Ramos (cell line): ENCODE measurements around the gene PCGF3.
"Not testable (repeated sequence)": the region's sequence is repeated elsewhere in the genome, so short reads cannot be mapped to it uniquely, and the experiment has no call there.

Experiments used
- in situ Hi-C: fragments of 300-500 bp; cut with MboI; formaldehyde crosslinking; loops from one replicate; pipeline ENCODE4 v1.14.3; 2022; ENCODE audit warnings: low sequenced_read_pairs; ENCODE audit not compliant: unreplicated experiment

The PCGF3 gene

DNA sequence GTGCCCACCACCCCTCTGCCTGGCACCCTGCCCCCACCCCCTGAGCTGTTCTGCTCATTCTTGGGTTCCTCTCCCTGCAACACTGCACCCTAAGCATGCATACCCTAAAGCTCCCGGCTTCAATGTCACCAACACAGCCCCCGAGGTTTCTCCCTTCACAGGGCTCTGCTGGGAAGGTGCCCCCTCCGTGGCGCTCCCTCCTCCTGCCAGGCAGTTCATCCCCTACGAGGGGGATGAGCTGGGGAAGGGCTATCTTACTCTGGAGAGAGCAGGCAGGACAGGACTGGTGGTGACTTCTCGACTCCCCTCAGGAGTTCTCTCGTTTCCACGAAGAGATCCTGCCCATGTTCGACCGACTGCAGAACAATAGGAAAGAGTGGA is 38.1 kb upstream of the PCGF3 start:
- in situ Hi-C loops = no loop called here

DNA sequence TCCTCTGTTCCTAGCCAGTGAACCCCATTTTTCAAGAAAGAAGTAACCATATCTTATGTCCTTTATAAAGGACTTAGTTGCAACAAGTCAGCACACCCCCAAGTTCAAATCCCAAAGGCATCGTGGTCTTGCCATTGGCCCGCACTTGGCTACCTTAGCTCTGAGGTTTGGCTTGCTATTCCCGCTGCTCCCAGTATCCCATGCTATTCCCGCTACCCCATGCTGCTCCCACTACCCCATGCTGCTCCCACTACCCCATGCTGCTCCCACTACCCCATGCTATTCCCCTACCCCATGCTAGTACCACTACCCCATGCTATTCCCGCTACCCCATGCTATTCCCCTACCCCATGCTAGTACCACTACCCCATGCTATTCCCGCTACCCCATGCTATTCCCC is 37.4 kb upstream of the PCGF3 start:
- in situ Hi-C loops = not testable (repeated sequence)

DNA sequence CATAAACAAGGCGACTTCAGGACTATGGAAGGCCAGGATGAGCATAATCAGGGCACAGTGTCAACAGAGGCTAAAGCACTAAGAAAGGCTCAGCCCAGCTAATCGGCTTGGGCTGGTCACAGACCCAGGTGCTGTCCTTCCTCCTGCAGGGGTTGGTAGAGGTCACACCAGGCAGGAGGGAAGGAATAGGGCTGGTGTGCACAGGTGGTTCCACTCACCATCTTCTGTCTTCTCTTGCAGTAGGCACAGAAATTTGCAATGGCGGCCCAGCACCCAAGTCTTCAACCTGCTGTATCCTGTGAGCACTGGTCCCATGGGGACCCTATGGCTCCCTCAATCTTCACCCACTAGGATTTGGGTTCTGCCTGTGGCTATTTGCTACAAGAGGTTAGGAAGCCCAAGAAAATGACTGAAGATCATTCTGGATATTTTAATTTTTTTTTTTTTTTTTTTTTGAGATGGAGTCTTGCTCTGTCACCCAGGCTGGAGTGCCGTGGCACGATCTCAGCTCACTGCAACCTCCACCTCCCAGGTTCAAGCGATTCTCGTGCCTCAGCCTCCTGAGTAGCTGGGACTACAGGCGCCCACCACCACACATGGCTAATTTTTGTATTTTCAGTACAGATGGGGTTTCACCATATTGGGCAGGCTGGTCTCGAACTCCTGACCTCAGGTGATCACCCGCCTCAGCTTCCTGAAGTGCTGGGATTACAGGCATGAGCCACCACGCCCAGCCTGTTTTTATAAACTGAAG is 35.6 kb upstream of the PCGF3 start:
- in situ Hi-C loops = not testable (repeated sequence)

DNA sequence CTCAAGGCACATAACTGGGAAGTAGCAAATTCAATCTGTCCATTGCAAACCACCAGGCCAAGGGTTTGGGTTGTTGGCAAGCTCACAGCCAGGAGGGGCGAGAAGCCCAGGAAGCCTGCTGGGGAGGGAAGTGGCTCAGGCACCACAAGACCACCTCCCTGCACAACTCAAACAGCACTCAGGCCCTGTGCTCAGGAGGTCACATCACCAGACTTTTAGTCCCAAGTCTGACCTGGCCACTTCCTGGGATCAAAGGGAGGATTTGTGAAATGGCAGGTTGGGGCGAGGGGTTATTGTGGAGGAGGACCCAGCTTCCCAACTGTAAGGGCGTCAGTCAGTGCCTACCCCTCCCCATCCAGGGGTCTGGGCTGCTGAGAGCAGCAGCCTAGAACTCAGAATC is 33.9 kb upstream of the PCGF3 start:
- in situ Hi-C loops = no loop called here

DNA sequence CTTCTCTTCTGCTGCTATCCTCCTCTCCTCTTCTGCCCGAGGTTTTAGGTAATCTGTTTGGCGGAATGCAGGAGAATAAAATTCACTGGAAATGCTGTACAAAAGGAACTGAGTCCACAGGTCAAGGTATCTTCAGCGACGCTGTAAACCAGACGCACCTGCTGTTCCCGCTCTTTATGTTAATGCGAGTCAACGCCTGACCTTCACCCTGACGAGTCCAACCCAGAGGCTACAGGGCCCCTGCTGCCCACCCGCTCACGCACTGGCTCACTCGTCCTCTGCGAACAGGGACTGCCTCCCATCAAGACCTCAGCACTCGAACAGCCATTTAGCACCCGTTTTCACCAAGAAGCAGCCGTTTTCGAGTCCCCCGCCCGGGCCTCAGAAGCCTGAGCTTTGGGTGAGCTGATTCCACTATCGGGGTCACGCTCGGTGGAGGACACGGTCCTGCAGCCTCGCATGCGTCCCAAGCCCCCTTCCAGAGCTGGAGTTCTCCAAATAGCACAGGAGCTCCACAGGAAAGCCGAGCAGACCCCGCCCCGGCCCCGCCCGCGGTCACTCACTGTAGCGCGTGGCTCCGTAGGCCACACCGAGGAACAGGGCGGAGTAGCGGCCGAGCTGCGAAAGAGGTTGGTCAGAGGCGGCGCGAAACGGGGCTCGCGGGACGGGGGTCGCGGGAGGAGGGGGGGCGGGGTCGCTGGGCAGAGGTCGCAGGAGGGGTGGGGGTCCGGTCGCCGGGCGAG is 32.1 kb upstream of the PCGF3 start:
- in situ Hi-C loops = no loop called here

DNA sequence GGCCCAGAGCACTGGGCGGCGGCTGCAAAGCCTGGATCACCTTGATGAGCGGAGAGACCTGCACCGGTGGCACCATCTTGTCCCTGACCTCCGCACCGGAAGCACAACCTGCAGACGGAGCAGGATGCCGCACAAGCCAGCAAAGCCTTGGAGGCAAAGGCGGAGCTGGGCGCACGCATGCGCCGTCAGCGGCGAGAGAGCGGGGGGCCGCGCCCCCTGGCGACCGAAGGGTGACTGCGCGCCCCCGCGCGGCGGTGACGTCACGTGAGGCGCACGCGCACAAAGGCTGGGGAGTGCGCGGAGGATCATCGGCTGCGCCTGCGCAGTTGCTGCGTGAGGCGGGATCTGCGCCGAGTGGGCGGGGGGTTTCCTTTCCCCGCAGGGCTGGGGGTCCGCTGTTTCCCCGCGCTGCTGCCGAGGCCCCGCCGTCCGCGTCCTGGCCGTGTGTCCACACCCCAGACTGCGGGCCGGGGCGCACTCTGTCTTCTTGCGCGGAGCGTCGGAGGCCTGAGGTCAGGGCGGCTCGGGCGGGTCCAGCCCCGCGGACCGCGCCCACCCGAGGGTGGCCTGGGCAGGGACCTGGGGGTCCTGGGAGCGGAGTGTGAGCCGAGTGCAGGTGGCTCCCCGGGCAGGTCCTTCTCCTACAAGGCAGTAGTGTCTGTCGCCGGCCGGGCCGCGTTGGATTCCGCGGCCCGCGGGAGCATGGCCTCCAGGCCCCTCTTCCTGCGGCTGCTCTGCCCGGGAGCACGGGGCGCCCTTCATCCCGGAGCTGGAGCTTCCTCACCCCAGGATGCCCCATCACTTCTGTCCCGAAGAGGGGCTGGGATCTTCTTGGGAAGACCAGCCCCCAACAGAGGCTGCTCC is 31.2 kb upstream of the PCGF3 start, which contains the start of the genes ATP5ME and MYL5:
TSS of gene ATP5ME (minus strand) at position 105 of the 864 bp plus-strand sequence. CDS start at position 76, 29 bp downstream.
TSS of gene MYL5 (plus strand) at position 371 of the 864 bp plus-strand sequence. CDS start 3,485 bp downstream, outside the sequence.
- in situ Hi-C loops = no loop called here

DNA sequence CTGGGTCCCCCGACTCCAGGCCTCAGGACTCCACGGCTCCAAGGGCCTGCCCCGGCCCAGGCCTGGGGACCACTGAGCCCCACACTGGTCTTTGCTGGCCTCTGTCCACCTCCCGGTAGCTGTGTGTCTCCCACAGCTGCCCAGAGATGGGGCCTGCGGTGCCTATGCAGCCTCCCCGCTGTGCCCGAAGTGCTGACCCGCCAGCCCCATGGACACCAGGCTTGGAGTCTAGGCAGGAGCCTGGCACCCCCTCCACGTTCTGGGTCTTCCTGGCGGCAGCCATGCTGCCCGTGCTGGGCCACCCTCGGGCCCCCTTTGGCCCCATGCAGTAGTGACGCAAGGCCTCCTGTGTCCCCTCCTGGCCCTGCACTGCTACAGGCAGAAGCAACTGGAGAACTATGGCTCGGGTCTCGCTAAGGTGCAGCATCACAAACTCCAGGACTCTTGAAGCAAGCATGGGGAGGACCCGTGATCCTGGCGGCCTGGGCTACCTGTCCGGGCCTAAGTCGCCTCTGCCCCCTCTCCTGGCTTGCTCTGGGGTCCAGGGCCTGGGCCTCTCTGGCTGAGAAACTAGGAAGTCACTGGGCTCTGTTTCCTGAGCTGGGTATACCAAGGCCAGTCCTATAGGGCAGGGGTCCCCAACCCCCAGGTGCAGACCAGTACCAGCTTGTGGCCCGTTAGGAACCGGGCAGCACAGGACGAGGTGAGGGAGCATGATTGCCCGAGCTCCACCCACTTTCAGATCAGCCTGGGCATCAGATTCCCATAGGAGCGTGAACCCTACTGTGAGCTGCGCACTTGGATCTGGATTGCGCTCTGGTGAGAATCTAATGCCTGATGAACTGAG is 30.4 kb upstream of the PCGF3 start:
- in situ Hi-C loops = no loop called here

DNA sequence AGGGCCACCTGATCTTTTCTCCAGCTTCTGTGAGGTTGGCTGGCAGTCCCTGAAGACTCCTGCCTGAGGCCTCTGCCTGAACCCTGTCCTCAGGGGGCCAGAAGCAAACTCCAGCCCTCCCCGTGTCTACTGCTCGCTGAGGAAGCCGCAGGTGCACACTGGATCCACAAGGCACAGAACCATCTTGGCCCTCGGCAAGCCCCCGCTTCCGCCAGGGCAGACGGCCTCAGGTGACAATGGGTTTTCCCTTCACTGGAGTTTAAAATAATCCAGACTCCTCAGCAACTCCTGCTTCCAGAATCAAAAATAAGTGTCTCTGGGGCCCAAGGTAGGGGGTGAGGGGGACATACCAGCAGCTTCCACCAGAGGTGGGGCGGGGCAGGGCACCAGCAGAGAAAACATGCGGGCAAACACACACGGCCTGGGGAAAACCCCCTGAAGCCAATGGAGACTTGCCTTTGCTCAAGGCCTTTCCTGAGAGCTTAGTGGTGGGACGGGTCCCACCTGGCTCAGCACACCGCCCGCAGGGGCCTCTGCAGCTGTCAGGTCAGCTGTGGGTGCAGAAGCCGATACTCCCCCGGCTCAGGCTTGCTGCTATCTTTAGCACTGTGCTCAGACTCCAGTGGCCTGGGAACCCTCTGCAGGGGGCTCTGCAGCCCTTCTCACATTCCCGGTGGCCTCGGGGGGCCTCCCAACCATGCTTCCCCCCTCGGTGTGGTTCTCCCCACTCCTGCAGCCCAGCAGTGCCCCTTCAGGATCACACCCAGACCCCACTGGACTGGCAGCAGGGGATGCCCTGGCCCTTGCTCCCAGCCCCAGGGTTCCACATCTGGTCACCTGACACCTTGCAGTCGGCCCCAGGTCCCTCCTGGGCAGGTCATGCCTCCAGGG is 29.4 kb upstream of the PCGF3 start:
- in situ Hi-C loops = no loop called here

DNA sequence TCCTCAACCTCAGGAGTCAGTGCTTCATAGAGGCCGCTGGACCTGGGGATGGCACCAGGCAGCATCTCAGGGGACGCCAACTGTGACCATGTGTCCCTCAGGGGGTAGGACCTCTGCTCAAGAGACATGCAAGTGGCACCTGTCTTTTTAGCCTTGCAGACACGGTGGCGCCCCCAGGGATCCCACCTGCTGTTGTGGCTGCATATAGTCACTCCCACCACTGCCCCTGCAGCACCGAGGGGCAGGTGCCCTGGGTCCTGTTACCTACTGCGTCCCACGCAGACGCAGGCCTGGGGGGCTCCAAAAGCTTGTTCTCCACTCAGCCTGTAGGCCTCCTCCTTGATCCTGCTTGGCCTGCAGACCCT is 28.8 kb upstream of the PCGF3 start:
- in situ Hi-C loops = no loop called here

DNA sequence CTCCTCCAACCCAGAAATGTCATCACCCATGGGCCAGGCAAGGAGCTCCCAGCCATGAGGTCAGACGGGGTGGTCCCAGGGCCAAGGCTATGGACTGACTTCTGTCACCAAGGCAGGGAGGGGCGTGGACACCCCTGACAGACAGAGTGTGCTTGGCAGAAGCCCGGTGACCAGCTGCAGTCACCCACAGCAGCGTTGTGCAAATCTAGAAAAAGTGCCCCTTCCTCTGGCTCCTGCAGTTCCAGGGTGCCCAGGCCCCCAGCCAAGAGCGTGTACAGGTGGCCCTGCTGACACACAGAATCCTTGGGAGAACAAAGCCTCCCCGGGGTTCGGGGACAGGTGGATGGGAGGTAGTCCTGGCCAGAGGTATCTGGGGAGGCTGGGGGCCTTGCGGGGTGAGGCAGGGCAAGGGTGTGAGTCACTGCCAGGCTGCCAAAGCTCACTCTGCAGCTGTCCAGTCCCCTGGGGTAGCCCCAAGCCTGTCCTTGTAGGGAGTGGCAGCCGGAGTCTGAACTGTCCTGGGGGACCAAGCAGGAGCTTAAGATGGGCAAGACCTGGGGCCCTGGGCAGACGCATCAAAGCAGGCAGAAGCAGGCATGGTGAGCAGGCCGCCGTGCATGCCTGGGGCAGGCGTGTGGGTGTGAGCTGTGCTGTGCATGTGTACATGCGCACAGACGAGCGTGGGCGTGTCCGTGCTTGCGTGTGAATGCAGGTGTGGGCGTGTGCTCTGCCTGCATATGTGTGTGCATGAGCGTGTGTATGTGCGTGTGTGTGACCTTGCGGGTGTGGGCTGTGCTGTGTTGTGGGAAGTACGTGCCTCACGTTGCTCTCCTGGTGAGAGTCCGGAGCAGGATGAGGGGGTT is 28.0 kb upstream of the PCGF3 start:
- in situ Hi-C loops = no loop called here

DNA sequence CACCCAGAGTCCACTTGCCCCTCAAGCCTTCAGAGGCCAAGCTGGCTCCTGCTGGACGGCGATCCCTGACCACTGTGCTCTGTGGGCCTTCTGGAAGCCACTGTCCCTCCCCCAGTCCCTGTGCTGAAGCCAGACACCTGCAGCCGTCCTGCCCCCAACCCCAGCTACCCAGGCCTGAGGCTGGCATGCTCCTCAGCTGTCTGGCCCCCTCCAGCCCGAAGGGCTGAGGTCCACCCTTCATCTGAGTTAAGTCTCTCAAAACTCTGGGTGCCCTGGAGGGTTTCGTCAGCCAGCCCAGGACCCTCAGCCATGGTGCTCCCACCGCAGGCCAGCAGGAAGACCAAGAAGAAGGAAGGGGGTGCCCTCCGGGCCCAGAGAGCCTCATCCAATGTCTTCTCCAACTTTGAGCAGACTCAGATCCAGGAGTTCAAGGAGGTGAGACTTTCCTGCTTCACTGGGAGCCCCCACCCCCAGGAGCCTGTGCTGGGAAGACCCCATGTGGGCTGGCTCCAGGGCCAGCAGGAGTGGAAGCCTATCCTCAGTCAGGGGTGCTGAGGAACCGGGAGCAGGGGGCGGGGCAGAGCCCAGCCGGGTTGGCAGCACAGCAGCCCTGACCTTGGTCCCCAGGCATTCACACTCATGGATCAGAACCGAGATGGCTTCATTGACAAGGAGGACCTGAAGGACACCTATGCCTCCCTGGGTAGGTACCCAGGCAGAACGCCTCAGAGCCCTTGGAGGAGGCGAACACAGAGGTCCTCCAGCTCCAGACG is 27.1 kb upstream of the PCGF3 start:
- in situ Hi-C loops = no loop called here

DNA sequence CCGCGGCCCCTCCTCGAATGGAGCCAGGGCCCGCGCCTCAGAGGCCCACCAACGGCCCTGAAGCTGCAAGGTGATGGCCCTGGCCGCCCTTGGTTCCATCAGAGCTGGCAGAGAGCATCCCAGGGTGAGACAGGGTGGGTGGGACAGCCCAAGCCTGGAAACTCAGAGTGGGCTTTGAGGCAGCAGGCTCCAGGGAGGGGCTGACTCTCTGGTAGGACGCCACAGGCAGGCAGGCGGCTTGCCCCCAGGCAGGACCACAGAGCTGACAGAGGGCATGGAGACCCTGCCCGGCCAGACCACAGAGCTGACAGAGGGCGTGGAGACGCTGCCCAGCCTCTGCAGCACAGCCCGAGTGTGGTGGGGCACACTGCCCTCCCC is 26.5 kb upstream of the PCGF3 start:
- in situ Hi-C loops = no loop called here

DNA sequence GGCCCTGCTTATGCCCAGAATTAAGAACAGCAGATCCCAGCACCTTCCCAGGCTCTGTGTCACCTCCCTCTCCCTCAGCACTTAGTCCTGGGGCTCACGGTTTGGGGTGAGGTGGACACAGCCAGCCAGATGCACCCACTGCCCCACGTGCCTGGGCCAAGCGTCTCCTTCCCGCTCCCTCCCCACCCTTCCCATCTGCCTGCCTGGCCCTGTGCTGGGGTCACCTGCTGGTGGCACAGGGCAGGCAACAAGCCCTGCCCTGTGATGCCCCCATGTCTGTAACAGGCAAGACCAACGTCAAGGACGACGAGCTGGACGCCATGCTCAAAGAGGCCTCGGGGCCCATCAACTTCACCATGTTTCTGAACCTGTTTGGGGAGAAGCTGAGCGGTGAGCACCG is 26.0 kb upstream of the PCGF3 start:
- in situ Hi-C loops = no loop called here

DNA sequence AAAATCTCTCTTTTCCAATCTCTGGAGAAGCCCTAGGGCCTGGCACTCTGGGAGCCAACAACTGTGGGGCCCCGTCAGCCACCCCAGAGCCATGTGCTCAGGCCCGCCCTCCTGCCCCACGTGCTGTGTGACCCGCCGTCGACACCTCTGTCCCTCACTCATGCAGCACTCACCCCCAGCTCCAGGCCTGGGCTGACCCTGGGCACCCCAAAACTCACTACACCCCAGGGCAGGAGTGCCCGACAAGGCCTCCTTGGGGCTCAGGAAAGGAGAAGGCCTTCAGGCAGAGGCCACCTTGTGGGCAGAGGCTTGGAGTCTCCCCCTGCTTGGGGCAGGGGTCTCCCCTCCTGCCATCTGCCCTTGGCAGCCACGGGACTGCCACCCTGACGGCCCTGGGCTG is 25.5 kb upstream of the PCGF3 start:
- in situ Hi-C loops = no loop called here

DNA sequence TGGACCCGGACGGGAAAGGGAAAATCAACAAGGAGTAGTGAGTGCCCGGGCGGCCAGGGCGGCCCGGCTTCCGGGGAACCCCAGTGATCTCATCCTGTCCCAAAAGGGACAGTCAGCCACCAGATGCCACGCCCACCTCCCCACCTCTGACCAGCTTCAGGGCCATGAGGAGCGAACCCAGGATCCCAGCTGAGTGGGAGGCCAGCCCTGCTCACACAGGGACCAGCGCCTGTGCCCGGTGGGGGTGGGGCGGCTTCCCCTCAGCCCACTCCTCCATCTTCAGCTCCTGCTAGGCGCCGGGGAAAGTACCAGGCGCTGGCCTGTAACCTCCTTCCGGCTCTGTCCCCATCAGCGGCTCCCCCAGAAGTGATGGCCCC is 25.1 kb upstream of the PCGF3 start:
- in situ Hi-C loops = no loop called here

DNA sequence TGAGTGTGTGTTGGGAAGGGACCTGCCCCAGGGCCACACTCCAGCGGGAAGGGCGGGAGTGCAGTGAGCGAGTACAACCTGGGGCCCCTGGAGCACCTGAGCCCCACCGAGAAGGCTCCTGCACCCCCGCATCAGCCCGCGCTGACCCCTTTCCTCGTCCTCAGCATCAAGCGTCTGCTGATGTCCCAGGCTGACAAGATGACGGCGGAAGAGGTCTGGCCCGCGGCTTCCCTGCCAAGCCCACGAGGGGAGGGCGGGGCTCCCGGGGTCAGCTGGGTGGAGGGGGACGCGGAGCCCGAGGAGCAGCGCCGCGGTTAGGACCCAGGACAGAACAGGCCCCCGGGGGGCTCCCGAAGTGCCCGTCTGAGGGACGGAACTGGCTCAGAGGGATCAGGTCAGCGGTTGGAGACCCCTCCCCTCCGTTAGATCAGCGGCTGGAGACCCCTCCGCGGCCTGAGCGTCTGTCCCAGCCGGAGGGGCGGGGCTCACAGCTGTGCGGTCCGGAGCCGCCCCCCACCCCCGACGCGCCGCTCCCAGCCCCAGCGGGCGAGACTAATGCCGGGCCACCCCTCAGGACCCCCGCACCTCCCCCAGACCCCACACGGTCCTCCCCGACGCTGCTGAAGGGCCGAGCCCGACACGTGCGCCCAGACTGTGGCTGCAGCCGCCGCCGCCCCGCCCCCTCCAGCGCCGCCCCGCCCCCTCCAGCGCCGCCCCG is 24.5 kb upstream of the PCGF3 start:
- in situ Hi-C loops = no loop called here
